GM23338 (cell line): Measurements from ENCODE around the gene COL9A3. TPM values are rescaled to one million over a fixed set of nuclear protein-coding genes. Genes with fewer than 3 reads are reported as not detected.

ENCODE experiments used
- ATAC-seq: fragments of 200-7000 bp; cut with Tn5 transposase; 3 replicates; pipeline ENCODE4 v1.9.1; 2020
- DNase-seq: peaks from one replicate; pipeline ENCODE4 v3.0.0-alpha.2; 2015; ENCODE audit warnings: low spot score
- H2AFZ ChIP-seq: fragments of 200-600 bp; sonication (generic); 2 replicates; pipeline ENCODE4 v1.8.0; 2016; ENCODE audit warnings: antibody characterized with exemption, mild to moderate bottlenecking, moderate library complexity
- H3F3A ChIP-seq: fragments of 200-600 bp; sonication (generic); replicated peaks from 2 replicates; pipeline ENCODE4 v1.8.0; 2017; ENCODE audit warnings: antibody characterized with exemption, mixed run types, low read depth
- H3K27ac ChIP-seq: fragments of 200-600 bp; sonication (generic); 2 replicates; pipeline ENCODE4 v1.6.1; 2016; ENCODE audit warnings: low read depth
- H3K27me3 ChIP-seq: fragments of 200-600 bp; sonication (generic); 2 replicates; pipeline ENCODE4 v1.8.0; 2016; ENCODE audit warnings: mild to moderate bottlenecking, mixed run types, moderate library complexity; ENCODE audit not compliant: insufficient read depth
- H3K36me3 ChIP-seq: fragments of 200-600 bp; sonication (generic); 2 replicates; pipeline ENCODE4 v1.8.0; 2016; ENCODE audit warnings: mild to moderate bottlenecking; ENCODE audit not compliant: insufficient read depth
- H3K4me1 ChIP-seq: fragments of 200-600 bp; sonication (generic); 2 replicates; pipeline ENCODE4 v1.8.0; 2016; ENCODE audit warnings: mild to moderate bottlenecking, moderate library complexity; ENCODE audit not compliant: insufficient read depth
- H3K4me2 ChIP-seq: fragments of 200-600 bp; sonication (generic); 2 replicates; pipeline ENCODE4 v1.7.1; 2017; ENCODE audit warnings: mixed run types
- H3K4me3 ChIP-seq: fragments of 200-600 bp; sonication (generic); 2 replicates; pipeline ENCODE4 v1.6.1; 2016; ENCODE audit warnings: mixed run types
- H3K79me2 ChIP-seq: fragments of 200-600 bp; sonication (generic); replicated peaks from 2 replicates; pipeline ENCODE4 v1.8.0; 2017; ENCODE audit warnings: mild to moderate bottlenecking; ENCODE audit not compliant: insufficient read depth
- H3K9me2 ChIP-seq: fragments of 200-600 bp; sonication (generic); 2 replicates; pipeline ENCODE4 v1.8.0; 2017; ENCODE audit not compliant: insufficient read depth
- H4K20me1 ChIP-seq: fragments of 200-600 bp; sonication (generic); replicated peaks from 2 replicates; pipeline ENCODE4 v1.8.0; 2017; ENCODE audit warnings: mild to moderate bottlenecking; ENCODE audit not compliant: insufficient read depth
- H3K27ac Mint-ChIP-seq: 2 replicates; pipeline ENCODE4 v1.8.0; 2020; ENCODE audit warnings: inconsistent platforms, mild to moderate bottlenecking, moderate library complexity, mixed read lengths
- H3K27me3 Mint-ChIP-seq: 3 replicates; pipeline ENCODE4 v1.8.0; 2022; ENCODE audit warnings: low read depth, mild to moderate bottlenecking, moderate library complexity, mixed read lengths, inconsistent platforms; ENCODE audit not compliant: insufficient read depth, poor library complexity
- H3K36me3 Mint-ChIP-seq: 3 replicates; pipeline ENCODE4 v1.8.0; 2021; ENCODE audit warnings: low read depth, mild to moderate bottlenecking, inconsistent platforms, moderate library complexity, mixed read lengths
- H3K4me1 Mint-ChIP-seq: 3 replicates; pipeline ENCODE4 v1.8.0; 2020; ENCODE audit warnings: mild to moderate bottlenecking, inconsistent platforms, mixed read lengths
- H3K4me3 Mint-ChIP-seq: 3 replicates; pipeline ENCODE4 v1.8.0; 2021; ENCODE audit warnings: moderate library complexity, mild to moderate bottlenecking, inconsistent platforms, mixed read lengths
- H3K9me3 Mint-ChIP-seq: 3 replicates; pipeline ENCODE4 v1.8.0; 2020; ENCODE audit warnings: moderate library complexity, mild to moderate bottlenecking, inconsistent platforms, mixed read lengths
- CREB1 ChIP-seq: fragments of 250-450 bp; sonication (Bioruptor Pico); IDR thresholded peaks from 2 replicates; pipeline ENCODE4 v1.5.0; 2020; ENCODE audit warnings: low read depth, mild to moderate bottlenecking, moderate library complexity
- EZH2phosphoT487 ChIP-seq: fragments of 200-600 bp; sonication (generic); IDR thresholded peaks from one replicate; pipeline ENCODE4 v1.8.1; 2018; ENCODE audit warnings: antibody characterized with exemption; ENCODE audit not compliant: unreplicated experiment
- JUNB ChIP-seq: IDR thresholded peaks from one replicate; pipeline ENCODE4 v1.6.1; 2016; ENCODE audit warnings: antibody characterized with exemption; ENCODE audit not compliant: unreplicated experiment
- NANOG ChIP-seq: IDR thresholded peaks from 2 replicates; pipeline ENCODE4 v1.6.1; 2016; ENCODE audit warnings: antibody characterized with exemption, borderline replicate concordance
- ZNF331 ChIP-seq: fragments of 250-450 bp; sonication (Bioruptor Pico); IDR thresholded peaks from 2 replicates; pipeline ENCODE4 v1.5.0; 2020; ENCODE audit warnings: low read depth, mild to moderate bottlenecking, moderate library complexity
- polyA plus RNA-seq: library from polyadenylated mRNA; unstranded; fragments of >200 nt; fragmentation: Nextera tagmentation; extraction: Ambion mirVana; gene quantifications from 2 replicates; pipeline ENCODE4 v1.2.1, GENCODE V29; 2016
- total RNA-seq: library from RNA; depleted of rRNA; stranded (reverse); fragments of >200 nt; shearing (Covaris generic); gene quantifications from 2 replicates; pipeline ENCODE4 v1.2.3, GENCODE V29; 2014
- TF ChIP-seq, protein P1 (sequence below): fragments of 250-450 bp; sonication (Bioruptor Pico); IDR thresholded peaks from 2 replicates; pipeline ENCODE4 v1.5.0; 2020; ENCODE audit warnings: mild to moderate bottlenecking, moderate library complexity
- TF ChIP-seq, protein P2 (sequence below), 2 experiments: fragments of 200-600 bp in 1 of 2; sonication (generic) in 1 of 2; conservative IDR thresholded peaks; 2 replicates each; pipeline versions ENCODE4 v1.5.1 to v1.6.1; 2016 to 2017; ENCODE audit warnings: antibody characterized with exemption in 2 of 2, low read depth in 2 of 2, mild to moderate bottlenecking in 2 of 2, moderate library complexity in 1 of 2

Gene COL9A3
- total and polyA plus RNA-seq, 2 experiments from 2014 or later = 74.9 to 113 TPM

DNA sequence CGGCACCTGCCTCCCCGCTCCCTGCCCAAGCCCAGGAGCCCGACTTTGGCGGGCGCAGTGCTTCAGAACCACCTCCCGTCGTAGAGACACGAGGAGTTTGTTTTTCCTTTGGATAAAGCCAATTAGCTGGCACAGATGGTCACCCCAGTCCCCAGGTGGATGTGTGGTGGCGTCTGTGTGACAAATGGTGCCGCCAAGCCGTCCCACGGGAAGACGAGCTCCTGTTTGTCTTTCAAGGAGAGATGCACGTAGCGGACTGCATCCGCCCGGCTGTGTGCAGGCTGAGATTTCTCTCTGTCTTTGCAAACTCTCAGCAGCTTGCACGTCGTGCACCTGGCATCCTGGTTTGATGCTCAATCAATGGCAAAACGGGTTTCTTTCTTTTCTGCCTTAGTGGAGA, 36.6 kb upstream of the COL9A3 start (continued):
- TF ChIP-seq, protein P1, sequence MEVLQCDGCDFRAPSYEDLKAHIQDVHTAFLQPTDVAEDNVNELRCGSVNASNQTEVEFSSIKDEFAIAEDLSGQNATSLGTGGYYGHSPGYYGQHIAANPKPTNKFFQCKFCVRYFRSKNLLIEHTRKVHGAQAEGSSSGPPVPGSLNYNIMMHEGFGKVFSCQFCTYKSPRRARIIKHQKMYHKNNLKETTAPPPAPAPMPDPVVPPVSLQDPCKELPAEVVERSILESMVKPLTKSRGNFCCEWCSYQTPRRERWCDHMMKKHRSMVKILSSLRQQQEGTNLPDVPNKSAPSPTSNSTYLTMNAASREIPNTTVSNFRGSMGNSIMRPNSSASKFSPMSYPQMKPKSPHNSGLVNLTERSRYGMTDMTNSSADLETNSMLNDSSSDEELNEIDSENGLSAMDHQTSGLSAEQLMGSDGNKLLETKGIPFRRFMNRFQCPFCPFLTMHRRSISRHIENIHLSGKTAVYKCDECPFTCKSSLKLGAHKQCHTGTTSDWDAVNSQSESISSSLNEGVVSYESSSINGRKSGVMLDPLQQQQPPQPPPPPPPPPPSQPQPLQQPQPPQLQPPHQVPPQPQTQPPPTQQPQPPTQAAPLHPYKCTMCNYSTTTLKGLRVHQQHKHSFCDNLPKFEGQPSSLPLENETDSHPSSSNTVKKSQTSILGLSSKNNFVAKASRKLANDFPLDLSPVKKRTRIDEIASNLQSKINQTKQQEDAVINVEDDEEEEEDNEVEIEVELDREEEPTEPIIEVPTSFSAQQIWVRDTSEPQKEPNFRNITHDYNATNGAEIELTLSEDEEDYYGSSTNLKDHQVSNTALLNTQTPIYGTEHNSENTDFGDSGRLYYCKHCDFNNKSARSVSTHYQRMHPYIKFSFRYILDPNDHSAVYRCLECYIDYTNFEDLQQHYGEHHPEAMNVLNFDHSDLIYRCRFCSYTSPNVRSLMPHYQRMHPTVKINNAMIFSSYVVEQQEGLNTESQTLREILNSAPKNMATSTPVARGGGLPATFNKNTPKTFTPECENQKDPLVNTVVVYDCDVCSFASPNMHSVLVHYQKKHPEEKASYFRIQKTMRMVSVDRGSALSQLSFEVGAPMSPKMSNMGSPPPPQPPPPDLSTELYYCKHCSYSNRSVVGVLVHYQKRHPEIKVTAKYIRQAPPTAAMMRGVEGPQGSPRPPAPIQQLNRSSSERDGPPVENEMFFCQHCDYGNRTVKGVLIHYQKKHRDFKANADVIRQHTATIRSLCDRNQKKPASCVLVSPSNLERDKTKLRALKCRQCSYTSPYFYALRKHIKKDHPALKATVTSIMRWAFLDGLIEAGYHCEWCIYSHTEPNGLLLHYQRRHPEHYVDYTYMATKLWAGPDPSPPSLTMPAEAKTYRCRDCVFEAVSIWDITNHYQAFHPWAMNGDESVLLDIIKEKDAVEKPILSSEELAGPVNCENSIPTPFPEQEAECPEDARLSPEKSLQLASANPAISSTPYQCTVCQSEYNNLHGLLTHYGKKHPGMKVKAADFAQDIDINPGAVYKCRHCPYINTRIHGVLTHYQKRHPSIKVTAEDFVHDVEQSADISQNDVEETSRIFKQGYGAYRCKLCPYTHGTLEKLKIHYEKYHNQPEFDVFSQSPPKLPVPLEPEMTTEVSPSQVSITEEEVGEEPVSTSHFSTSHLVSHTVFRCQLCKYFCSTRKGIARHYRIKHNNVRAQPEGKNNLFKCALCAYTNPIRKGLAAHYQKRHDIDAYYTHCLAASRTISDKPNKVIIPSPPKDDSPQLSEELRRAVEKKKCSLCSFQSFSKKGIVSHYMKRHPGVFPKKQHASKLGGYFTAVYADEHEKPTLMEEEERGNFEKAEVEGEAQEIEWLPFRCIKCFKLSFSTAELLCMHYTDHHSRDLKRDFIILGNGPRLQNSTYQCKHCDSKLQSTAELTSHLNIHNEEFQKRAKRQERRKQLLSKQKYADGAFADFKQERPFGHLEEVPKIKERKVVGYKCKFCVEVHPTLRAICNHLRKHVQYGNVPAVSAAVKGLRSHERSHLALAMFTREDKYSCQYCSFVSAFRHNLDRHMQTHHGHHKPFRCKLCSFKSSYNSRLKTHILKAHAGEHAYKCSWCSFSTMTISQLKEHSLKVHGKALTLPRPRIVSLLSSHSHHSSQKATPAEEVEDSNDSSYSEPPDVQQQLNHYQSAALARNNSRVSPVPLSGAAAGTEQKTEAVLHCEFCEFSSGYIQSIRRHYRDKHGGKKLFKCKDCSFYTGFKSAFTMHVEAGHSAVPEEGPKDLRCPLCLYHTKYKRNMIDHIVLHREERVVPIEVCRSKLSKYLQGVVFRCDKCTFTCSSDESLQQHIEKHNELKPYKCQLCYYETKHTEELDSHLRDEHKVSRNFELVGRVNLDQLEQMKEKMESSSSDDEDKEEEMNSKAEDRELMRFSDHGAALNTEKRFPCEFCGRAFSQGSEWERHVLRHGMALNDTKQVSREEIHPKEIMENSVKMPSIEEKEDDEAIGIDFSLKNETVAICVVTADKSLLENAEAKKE = no peak
- TF ChIP-seq CREB1 (CRISPR knock-in tag) (no peak), ZNF331 (no peak), JUNB (no peak), NANOG (no peak), EZH2phosphoT487 (no peak)

DNA sequence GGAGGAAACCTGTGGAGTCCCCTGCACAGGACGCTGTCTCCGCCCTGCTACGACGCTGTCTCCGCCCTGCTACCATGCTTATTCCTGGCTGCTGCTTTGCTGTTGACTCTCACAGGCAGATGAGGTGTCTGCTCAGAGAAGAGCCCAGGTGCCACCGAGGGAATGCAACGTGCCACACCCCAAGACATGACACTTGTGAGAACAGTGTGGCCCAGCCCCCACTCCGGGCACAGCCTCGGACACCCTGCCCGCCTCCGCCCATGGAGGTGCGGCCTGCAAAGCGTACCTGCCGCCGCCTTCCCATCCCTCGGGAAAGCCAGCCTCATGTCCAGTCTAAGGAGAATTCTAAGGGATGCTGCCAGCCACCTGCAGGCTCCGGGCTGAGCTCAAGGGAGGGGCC, 36.2 kb upstream of the COL9A3 start:
- H3K4me3 Mint-ChIP-seq = no peak overlapping the region
- Histone ChIP-seq H3K4me2 (no peak overlapping the region), H3K9me2 (no peaks in the 10 kb centered on the region), H3K4me1 (no peaks in the 10 kb centered on the region; the same call in 1 of the 2 replicates), H3K36me3 (no peaks in the 10 kb centered on the region), H3K27me3 (no peaks in the 10 kb centered on the region), H3K79me2 (no peaks in the 10 kb centered on the region), H4K20me1 (no peaks in the 10 kb centered on the region), H3K4me3 (no peak overlapping the region), H2AFZ (no peak overlapping the region), H3K27ac (no peak overlapping the region), H3F3A (0 out of 2 replicates have a peak, but pooled peaks cover 2% of the 10 kb centered on the region)
- ATAC-seq = no peak
- peaks cover 12% of the 10 kb centered on the region for H3K4me1 Mint-ChIP-seq
- peaks cover 7% of the 10 kb centered on the region for H3K27me3 Mint-ChIP-seq
- no peaks in the 10 kb centered on the region for H3K9me3 Mint-ChIP-seq
- no peak overlapping the region for H3K27ac Mint-ChIP-seq
- no peaks in the 10 kb centered on the region for H3K36me3 Mint-ChIP-seq
- TF ChIP-seq, protein P2, sequence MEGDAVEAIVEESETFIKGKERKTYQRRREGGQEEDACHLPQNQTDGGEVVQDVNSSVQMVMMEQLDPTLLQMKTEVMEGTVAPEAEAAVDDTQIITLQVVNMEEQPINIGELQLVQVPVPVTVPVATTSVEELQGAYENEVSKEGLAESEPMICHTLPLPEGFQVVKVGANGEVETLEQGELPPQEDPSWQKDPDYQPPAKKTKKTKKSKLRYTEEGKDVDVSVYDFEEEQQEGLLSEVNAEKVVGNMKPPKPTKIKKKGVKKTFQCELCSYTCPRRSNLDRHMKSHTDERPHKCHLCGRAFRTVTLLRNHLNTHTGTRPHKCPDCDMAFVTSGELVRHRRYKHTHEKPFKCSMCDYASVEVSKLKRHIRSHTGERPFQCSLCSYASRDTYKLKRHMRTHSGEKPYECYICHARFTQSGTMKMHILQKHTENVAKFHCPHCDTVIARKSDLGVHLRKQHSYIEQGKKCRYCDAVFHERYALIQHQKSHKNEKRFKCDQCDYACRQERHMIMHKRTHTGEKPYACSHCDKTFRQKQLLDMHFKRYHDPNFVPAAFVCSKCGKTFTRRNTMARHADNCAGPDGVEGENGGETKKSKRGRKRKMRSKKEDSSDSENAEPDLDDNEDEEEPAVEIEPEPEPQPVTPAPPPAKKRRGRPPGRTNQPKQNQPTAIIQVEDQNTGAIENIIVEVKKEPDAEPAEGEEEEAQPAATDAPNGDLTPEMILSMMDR (conservative IDR thresholded peaks at IDR 0.05; ENCODE audit: low read depth in 2 of 2) = no peak
- no peak for TF ChIP-seq CREB1 (CRISPR knock-in tag)
- no peak for DNase-seq
